Fibroblast of lung (primary cell): Measurements from ENCODE around the gene FDPS. TPM values are rescaled to one million over a fixed set of nuclear protein-coding genes. Genes with fewer than 3 reads are reported as not detected.

Source experiments
- DNase-seq, 2 donors: peaks; one replicate each; pipeline versions ENCODE4 v3.0.0 to v3.0.0-alpha.2; 2010; ENCODE audit warnings: low read depth in 2 of 2
- H2AFZ ChIP-seq: 2 replicates; pipeline ENCODE4 v1.5.1; 2012; ENCODE audit warnings: low read length, control low read depth, inconsistent platforms
- H3K27ac ChIP-seq: 2 replicates; pipeline ENCODE4 v1.5.1; 2011; ENCODE audit warnings: low read length, control low read depth; ENCODE audit not compliant: insufficient read depth
- H3K27me3 ChIP-seq: 2 replicates; pipeline ENCODE4 v1.5.1; 2011; ENCODE audit warnings: mild to moderate bottlenecking, low read length; ENCODE audit not compliant: control insufficient read depth, insufficient read depth
- H3K36me3 ChIP-seq: 2 replicates; pipeline ENCODE4 v1.5.1; 2011; ENCODE audit warnings: low read length; ENCODE audit not compliant: control insufficient read depth, insufficient read depth
- H3K4me1 ChIP-seq: 2 replicates; pipeline ENCODE4 v1.5.1; 2011; ENCODE audit warnings: low read length; ENCODE audit not compliant: control insufficient read depth, insufficient read depth; ENCODE audit errors: extremely low read depth
- H3K4me2 ChIP-seq: 2 replicates; pipeline ENCODE4 v1.5.1; 2011; ENCODE audit warnings: low read length, control low read depth; ENCODE audit not compliant: insufficient read depth; ENCODE audit errors: extremely low read depth
- H3K4me3 ChIP-seq, 4 experiments: fragments of 200-600 bp in 1 of 4; sonication (generic) in 1 of 4; replicated peaks in 1 of 4; 2 replicates each; pipeline ENCODE4 v1.5.1; 2011 to 2016; ENCODE audit warnings: low read length in 4 of 4, low read depth in 3 of 4, mild to moderate bottlenecking in 3 of 4, control low read depth in 2 of 4, inconsistent platforms in 1 of 4, mixed read lengths in 1 of 4; ENCODE audit not compliant: insufficient read depth in 1 of 4; ENCODE audit errors: control extremely low read depth in 1 of 4
- H3K79me2 ChIP-seq: 2 replicates; pipeline ENCODE4 v1.5.1; 2012; ENCODE audit warnings: mild to moderate bottlenecking, low read length, inconsistent platforms; ENCODE audit not compliant: control insufficient read depth, insufficient read depth
- H3K9ac ChIP-seq: 2 replicates; pipeline ENCODE4 v1.5.1; 2011; ENCODE audit warnings: mild to moderate bottlenecking, low read length, control low read depth; ENCODE audit not compliant: insufficient read depth
- H3K9me3 ChIP-seq: 2 replicates; pipeline ENCODE4 v1.5.1; 2012; ENCODE audit warnings: low read depth, low read length; ENCODE audit not compliant: control insufficient read depth, insufficient read depth
- H4K20me1 ChIP-seq: 2 replicates; pipeline ENCODE4 v1.5.1; 2011; ENCODE audit warnings: low read length; ENCODE audit not compliant: control insufficient read depth, insufficient read depth; ENCODE audit errors: extremely low read depth
- CTCF ChIP-seq, 2 donors: IDR thresholded peaks in 1 of 2; conservative IDR thresholded peaks in 1 of 2; 1 replicate in 1 of 2; 2 replicates in 1 of 2; pipeline ENCODE4 v1.5.1; 2011 to 2012; ENCODE audit warnings: low read length in 2 of 2, control low read depth in 1 of 2, inconsistent platforms in 1 of 2, low read depth in 1 of 2, mild to moderate bottlenecking in 1 of 2
- EZH2 ChIP-seq: IDR thresholded peaks from 2 replicates; pipeline ENCODE4 v1.5.1; 2012; ENCODE audit warnings: low read length, control low read depth, mild to moderate bottlenecking; ENCODE audit errors: missing control alignments
- polyA plus RNA-seq, 2 donors: library from polyadenylated mRNA; depleted of rRNA in 1 of 2; stranded (reverse) in 1 of 2; unstranded in 1 of 2; fragments of >200 nt; gene quantifications; 2 replicates each; pipeline ENCODE4 v1.2.1, GENCODE V29; 2011 to 2012; ENCODE audit warnings: missing spikeins in 1 of 2
- total RNA-seq: library from RNA; depleted of rRNA; stranded (reverse); fragments of >200 nt; gene quantifications from 2 replicates; pipeline ENCODE4 v1.2.1, GENCODE V29; 2014

Gene FDPS
- total and polyA plus RNA-seq, 2 donors (not counting 1 experiment from before 2014, with no cell fraction given), result 399 to 840 TPM

DNA sequence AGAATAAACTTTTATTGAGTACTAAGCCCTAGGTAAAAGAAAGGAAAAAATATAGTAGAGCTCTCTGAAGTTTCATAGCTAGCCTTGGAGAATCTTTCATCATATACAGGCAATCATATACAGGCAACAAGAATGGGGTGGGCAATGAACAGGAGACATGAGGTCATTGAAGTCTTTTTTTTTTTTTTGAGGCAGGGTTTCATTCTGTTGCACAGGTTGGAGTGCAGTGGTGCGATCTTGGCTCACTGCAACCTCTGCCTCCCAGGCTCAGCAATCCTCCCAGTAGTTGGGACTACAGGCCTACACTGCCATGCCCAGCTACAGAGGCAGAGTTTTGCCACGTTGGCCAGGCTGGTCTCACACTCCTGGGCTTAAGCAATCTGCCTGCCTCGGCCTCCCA is 34.2 kb downstream of the FDPS start:
- Histone ChIP-seq H3K36me3 (peaks cover 17% of the 10 kb centered on the region), H3K4me2 (no peak overlapping the region), H2AFZ (no peak overlapping the region), H3K9me3 (no peaks in the 10 kb centered on the region), H3K4me3 (no peak overlapping the region), H4K20me1 (no peaks in the 10 kb centered on the region), H3K4me1 (no peaks in the 10 kb centered on the region), H3K9ac (no peak overlapping the region), H3K27me3 (no peaks in the 10 kb centered on the region), H3K79me2 (no peaks in the 10 kb centered on the region), H3K27ac (no peak overlapping the region)
- TF ChIP-seq CTCF (conservative IDR thresholded peaks at IDR 0.05 in 1 of 2, IDR thresholded peaks at IDR 0.05 in 1 of 2; ENCODE audit: low read depth in 1 of 2, low read length in 2 of 2) (no peak), EZH2 (no peak)
- no peak for DNase-seq

- Histone ChIP-seq H3K4me3 (no peak overlapping the region), H3K4me1 (no peaks in the 10 kb centered on the region), H3K79me2 (no peaks in the 10 kb centered on the region), H3K27me3 (no peaks in the 10 kb centered on the region), H3K9me3 (no peaks in the 10 kb centered on the region), H3K36me3 (peaks cover 4% of the 10 kb centered on the region), H3K4me2 (no peak overlapping the region), H4K20me1 (no peaks in the 10 kb centered on the region), H2AFZ (no peak overlapping the region), H3K9ac (no peak overlapping the region), H3K27ac (no peak overlapping the region)
- no peak for DNase-seq
- TF ChIP-seq EZH2 (no peak), CTCF (conservative IDR thresholded peaks at IDR 0.05 in 1 of 2, IDR thresholded peaks at IDR 0.05 in 1 of 2; ENCODE audit: low read depth in 1 of 2, low read length in 2 of 2) (no peak)
Measured at GRCh38 chr1:155352631-155353030, 44.0 kb downstream of the FDPS start.

- Histone ChIP-seq H3K4me2 (no peak overlapping the region), H3K27ac (no peak overlapping the region), H3K4me1 (no peaks in the 10 kb centered on the region), H4K20me1 (no peaks in the 10 kb centered on the region), H3K9me3 (no peaks in the 10 kb centered on the region), H3K9ac (no peak overlapping the region), H3K36me3 (peaks cover 3% of the 10 kb centered on the region), H3K27me3 (no peaks in the 10 kb centered on the region), H3K79me2 (no peaks in the 10 kb centered on the region), H2AFZ (no peak overlapping the region), H3K4me3 (no peak overlapping the region)
- no peak for DNase-seq
- TF ChIP-seq EZH2 (no peak), CTCF (conservative IDR thresholded peaks at IDR 0.05 in 1 of 2, IDR thresholded peaks at IDR 0.05 in 1 of 2; ENCODE audit: low read depth in 1 of 2, low read length in 2 of 2) (no peak)
Measured at GRCh38 chr1:155360051-155360450, 51.4 kb downstream of the FDPS start.

Other genes with a start within 250 kb of the FDPS start
- gene EFNA4, start 245.1 kb upstream of the FDPS start, total RNA-seq, result 2.8 and 3.8 TPM in 2 replicates
- gene EFNA4, start 245.1 kb upstream of the FDPS start, polyA plus RNA-seq, result 2.6 and 4.3 TPM in 2 replicates
- gene EFNA3, start 230.0 kb upstream of the FDPS start, total RNA-seq, result 0.33 and 0.51 TPM in 2 replicates
- 0.16 and 0.30 TPM in 2 replicates for gene EFNA3, start 230.0 kb upstream of the FDPS start, polyA plus RNA-seq
- gene EFNA1, start 181.0 kb upstream of the FDPS start, total RNA-seq, result 0.26 TPM in 1 of 2 replicates, not detected in the other
- gene EFNA1, start 181.0 kb upstream of the FDPS start, polyA plus RNA-seq, result 0.06 and 0.07 TPM in 2 replicates
- 35.4 and 61.1 TPM in 2 replicates for gene SLC50A1, start 173.0 kb upstream of the FDPS start, total RNA-seq
- gene SLC50A1, start 173.0 kb upstream of the FDPS start, polyA plus RNA-seq, result 29.4 and 36.0 TPM in 2 replicates
- gene DPM3, start 168.3 kb upstream of the FDPS start, total RNA-seq, result 27.7 and 40.5 TPM in 2 replicates
- 31.9 and 35.4 TPM in 2 replicates for gene DPM3, start 168.3 kb upstream of the FDPS start, polyA plus RNA-seq
- 122 and 125 TPM in 2 replicates for gene KRTCAP2, start 135.6 kb upstream of the FDPS start, total RNA-seq
- gene KRTCAP2, start 135.6 kb upstream of the FDPS start, polyA plus RNA-seq, result 123 and 134 TPM in 2 replicates
- 3.1 and 4.0 TPM in 2 replicates for gene TRIM46, start 135.0 kb upstream of the FDPS start, total RNA-seq
- 1.9 and 2.2 TPM in 2 replicates for gene TRIM46, start 135.0 kb upstream of the FDPS start, polyA plus RNA-seq
- 36.8 and 38.3 TPM in 2 replicates for gene THBS3, start 101.0 kb upstream of the FDPS start, total RNA-seq
- gene THBS3, start 101.0 kb upstream of the FDPS start, polyA plus RNA-seq, result 30.0 and 39.6 TPM in 2 replicates
- gene MTX1, start 100.2 kb upstream of the FDPS start, total RNA-seq, result 36.7 and 46.6 TPM in 2 replicates
- gene MTX1, start 100.2 kb upstream of the FDPS start, polyA plus RNA-seq, result 42.2 and 52.4 TPM in 2 replicates
- 5.4 and 12.9 TPM in 2 replicates for gene ENTREP3, start 53.4 kb upstream of the FDPS start, total RNA-seq
- 8.5 and 14.3 TPM in 2 replicates for gene ENTREP3, start 53.4 kb upstream of the FDPS start, polyA plus RNA-seq
- 25.2 and 33.2 TPM in 2 replicates for gene SCAMP3, start 46.5 kb upstream of the FDPS start, total RNA-seq
- gene SCAMP3, start 46.5 kb upstream of the FDPS start, polyA plus RNA-seq, result 106 and 151 TPM in 2 replicates
- gene CLK2, start 35.4 kb upstream of the FDPS start, total RNA-seq, result 21.3 and 26.8 TPM in 2 replicates
- 34.0 and 40.9 TPM in 2 replicates for gene CLK2, start 35.4 kb upstream of the FDPS start, polyA plus RNA-seq
- gene HCN3, start 31.4 kb upstream of the FDPS start, total RNA-seq, result 0.99 and 1.0 TPM in 2 replicates
- gene HCN3, start 31.4 kb upstream of the FDPS start, polyA plus RNA-seq, result 0.79 and 0.86 TPM in 2 replicates
- not detected in 2 replicates for gene PKLR, start 7.4 kb upstream of the FDPS start, total RNA-seq
- not detected in 2 replicates for gene PKLR, start 7.4 kb upstream of the FDPS start, polyA plus RNA-seq
- 9.8 and 12.6 TPM in 2 replicates for gene RUSC1, start 12.0 kb downstream of the FDPS start, total RNA-seq
- 16.4 and 22.8 TPM in 2 replicates for gene RUSC1, start 12.0 kb downstream of the FDPS start, polyA plus RNA-seq